Astrocyte of the hippocampus (primary cell): ENCODE measurements around the gene KIRREL3.

Experiments used
- DNase-seq: peaks from one replicate; pipeline ENCODE4 v3.0.0; 2011; ENCODE audit warnings: low read depth, low spot score

The KIRREL3 gene

GRCh38 chr11:127000291-127000968, at the start of gene KIRREL3:
KIRREL3 (minus strand) TSS chr11:127000770.
- DNase-seq: peak; percentile 69

GRCh38 chr11:127050186-127050585, 49.6 kb upstream of the KIRREL3 start:
- DNase-seq: no peak

- no peak for DNase-seq
These were observed 48.9 kb upstream of the KIRREL3 start for GRCh38 chr11:127049486-127049885.

GRCh38 chr11:127044535-127044934, 44.0 kb upstream of the KIRREL3 start:
- no peak for DNase-seq

GRCh38 chr11:127042445-127042844, 41.9 kb upstream of the KIRREL3 start:
- DNase-seq: peak; percentile 45

- DNase-seq: no peak
These were observed 39.0 kb upstream of the KIRREL3 start for GRCh38 chr11:127039591-127039990.

GRCh38 chr11:127037596-127037995, 37.0 kb upstream of the KIRREL3 start:
- no peak for DNase-seq

- no peak for DNase-seq
These were observed 36.4 kb upstream of the KIRREL3 start for GRCh38 chr11:127037001-127037400.

- DNase-seq: no peak
These were observed 35.3 kb upstream of the KIRREL3 start for GRCh38 chr11:127035824-127036223.

GRCh38 chr11:127034973-127035372, 34.4 kb upstream of the KIRREL3 start:
- DNase-seq: no peak

- no peak for DNase-seq
These were observed 28.1 kb upstream of the KIRREL3 start for GRCh38 chr11:127028648-127029047.

GRCh38 chr11:127027789-127028188, 27.2 kb upstream of the KIRREL3 start:
- DNase-seq: no peak

- DNase-seq: no peak
These were observed 26.4 kb upstream of the KIRREL3 start for GRCh38 chr11:127027000-127027399.

- DNase-seq: no peak
These were observed 23.4 kb upstream of the KIRREL3 start for GRCh38 chr11:127023991-127024390.

GRCh38 chr11:127018683-127019279, 18.2 kb upstream of the KIRREL3 start:
- no peak for DNase-seq

GRCh38 chr11:127017482-127017881, 16.9 kb upstream of the KIRREL3 start:
- DNase-seq: peak; percentile 82

GRCh38 chr11:127013550-127013949, 13.0 kb upstream of the KIRREL3 start:
- DNase-seq: no peak

GRCh38 chr11:127006311-127006710, 5.7 kb upstream of the KIRREL3 start:
- peak; percentile 41 for DNase-seq

GRCh38 chr11:127003260-127003981, 2.9 kb upstream of the KIRREL3 start:
- DNase-seq: peak; percentile 87

- DNase-seq: no peak
These were observed 2.2 kb upstream of the KIRREL3 start for GRCh38 chr11:127002669-127003259.

- DNase-seq: peak; percentile 23
These were observed 411 bp upstream of the KIRREL3 start for GRCh38 chr11:127000981-127001380.

- no peak for DNase-seq
These were observed 1.2 kb downstream of the KIRREL3 start for GRCh38 chr11:126999366-126999765.
